ENCODE measurements around the gene SUCNR1. TPM values are rescaled to one million over a fixed set of nuclear protein-coding genes. Genes with fewer than 3 reads are reported as not detected.

Gene SUCNR1
- polyA plus RNA-seq, 1 experiment: not detected

DNA sequence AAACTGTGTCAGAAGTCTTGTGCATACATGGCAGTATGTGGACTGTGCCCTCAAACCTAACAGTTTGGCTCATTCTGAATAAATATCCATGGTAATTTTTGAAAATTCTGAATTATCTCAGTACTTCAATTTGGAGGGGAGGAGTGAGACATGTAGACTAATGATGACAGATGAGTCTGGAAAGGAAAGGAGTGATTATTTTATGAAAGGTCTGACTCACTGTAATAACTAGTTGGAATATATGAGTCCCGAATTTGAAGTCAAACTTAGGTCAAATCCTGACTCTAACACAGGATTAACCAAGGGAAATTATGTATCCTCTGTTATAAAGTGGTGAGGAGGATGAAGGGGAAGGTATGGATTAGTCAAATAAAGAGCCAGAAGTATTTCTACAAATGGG is 38.6 kb downstream of the SUCNR1 start:
- H3K27me3 ChIP-seq (ENCODE audit: control insufficient read depth, insufficient read depth, low read length): no peaks in the 10 kb centered on the region
- CTCF ChIA-PET: interaction anchor here (0.8 kb wide), 1 partner anchor 74 kb away, joined by 3 read pairs; no protein-coding TSS in a partner anchor
- TF ChIP-seq, protein P1, sequence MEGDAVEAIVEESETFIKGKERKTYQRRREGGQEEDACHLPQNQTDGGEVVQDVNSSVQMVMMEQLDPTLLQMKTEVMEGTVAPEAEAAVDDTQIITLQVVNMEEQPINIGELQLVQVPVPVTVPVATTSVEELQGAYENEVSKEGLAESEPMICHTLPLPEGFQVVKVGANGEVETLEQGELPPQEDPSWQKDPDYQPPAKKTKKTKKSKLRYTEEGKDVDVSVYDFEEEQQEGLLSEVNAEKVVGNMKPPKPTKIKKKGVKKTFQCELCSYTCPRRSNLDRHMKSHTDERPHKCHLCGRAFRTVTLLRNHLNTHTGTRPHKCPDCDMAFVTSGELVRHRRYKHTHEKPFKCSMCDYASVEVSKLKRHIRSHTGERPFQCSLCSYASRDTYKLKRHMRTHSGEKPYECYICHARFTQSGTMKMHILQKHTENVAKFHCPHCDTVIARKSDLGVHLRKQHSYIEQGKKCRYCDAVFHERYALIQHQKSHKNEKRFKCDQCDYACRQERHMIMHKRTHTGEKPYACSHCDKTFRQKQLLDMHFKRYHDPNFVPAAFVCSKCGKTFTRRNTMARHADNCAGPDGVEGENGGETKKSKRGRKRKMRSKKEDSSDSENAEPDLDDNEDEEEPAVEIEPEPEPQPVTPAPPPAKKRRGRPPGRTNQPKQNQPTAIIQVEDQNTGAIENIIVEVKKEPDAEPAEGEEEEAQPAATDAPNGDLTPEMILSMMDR (IDR thresholded peaks at IDR 0.05; ENCODE audit: low read depth, low read length): no peak
- H3K4me3 ChIP-seq (ENCODE audit: low read depth, low read length): no peak overlapping the region
- no peak for DNase-seq (ENCODE audit: low read depth, low spot score)
- H3K9me3 ChIP-seq (ENCODE audit: control insufficient read depth, insufficient read depth, low read length): no peaks in the 10 kb centered on the region
- POLR2A ChIA-PET: no interaction called here
- no peak overlapping the region for H3K27ac ChIP-seq (ENCODE audit: low read depth, low read length)

DNA sequence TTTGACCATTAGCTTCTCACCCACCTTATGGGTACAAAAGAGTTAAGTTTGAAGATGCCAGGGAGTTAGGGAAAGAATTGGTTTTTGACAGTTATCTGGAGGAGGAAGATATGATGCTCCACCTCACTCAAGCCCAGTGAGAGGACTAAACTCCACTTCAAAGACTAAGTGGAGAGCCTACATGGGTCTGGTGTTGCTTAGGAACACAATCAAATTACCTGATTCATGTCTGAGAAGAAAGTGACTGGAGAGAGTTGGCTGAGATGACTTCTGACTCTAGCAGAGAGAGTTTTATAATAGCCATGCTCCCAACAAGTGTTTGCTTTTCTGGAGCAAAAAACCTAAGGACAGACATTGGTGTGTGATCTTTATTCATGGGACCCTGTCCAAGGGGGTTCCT is 43.3 kb downstream of the SUCNR1 start:
- Histone ChIP-seq H3K27me3 (ENCODE audit: control insufficient read depth, insufficient read depth, low read length) (no peaks in the 10 kb centered on the region), H3K4me3 (ENCODE audit: low read depth, low read length) (no peak overlapping the region), H3K27ac (ENCODE audit: low read depth, low read length) (no peak overlapping the region), H3K9me3 (ENCODE audit: control insufficient read depth, insufficient read depth, low read length) (no peaks in the 10 kb centered on the region; the same call in 1 of the 2 replicates)
- DNase-seq (ENCODE audit: low read depth, low spot score): no peak
- POLR2A ChIA-PET: no interaction called here
- TF ChIP-seq, protein P1 (IDR thresholded peaks at IDR 0.05; ENCODE audit: low read depth, low read length): no peak
- CTCF ChIA-PET: interaction anchor here (1.2 to 2.7 kb wide), 6 partner anchors 12 to 749 kb away, joined by 4 to 11 read pairs (median 8); no protein-coding TSS in a partner anchor

DNA sequence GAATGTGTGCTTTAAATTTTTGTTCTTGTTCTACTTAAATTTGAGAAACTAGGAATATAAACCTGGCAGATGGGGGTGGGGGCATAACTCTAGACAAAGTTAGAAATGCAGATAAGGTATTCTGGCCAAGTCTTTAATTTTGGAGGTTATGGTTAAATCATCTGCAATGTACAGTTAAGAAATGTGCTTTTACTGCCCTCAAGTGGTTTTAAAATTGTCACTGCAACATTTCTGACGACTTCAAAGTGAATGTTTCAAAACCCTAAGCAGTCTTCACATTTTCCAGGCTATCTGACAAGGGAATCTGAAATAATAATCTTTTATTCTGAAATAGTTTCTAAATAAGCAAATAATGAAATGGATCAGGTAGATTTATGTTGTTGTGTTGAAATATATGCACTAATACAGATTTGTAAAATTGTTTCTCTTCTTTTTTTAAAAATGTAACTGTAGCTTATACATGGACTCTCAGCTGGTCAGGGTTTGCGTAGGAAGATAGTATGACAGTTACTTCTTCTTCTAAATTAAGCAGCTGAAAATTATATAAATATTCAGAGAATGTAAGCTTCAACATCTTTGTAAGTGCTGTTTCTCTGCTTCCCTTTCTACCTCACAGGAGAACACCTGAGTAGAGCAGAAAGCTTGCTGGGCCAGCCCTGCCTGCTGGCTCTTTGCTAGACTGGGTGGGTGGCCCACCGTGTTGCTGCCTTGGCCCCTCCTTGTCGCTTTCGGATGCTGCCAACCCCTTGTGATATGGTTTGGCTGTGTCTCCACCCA is 45.0 kb downstream of the SUCNR1 start:
- Histone ChIP-seq H3K27me3 (ENCODE audit: control insufficient read depth, insufficient read depth, low read length) (no peaks in the 10 kb centered on the region), H3K9me3 (ENCODE audit: control insufficient read depth, insufficient read depth, low read length) (no peaks in the 10 kb centered on the region; the same call in 1 of the 2 replicates), H3K27ac (ENCODE audit: low read depth, low read length) (no peak overlapping the region), H3K4me3 (ENCODE audit: low read depth, low read length) (no peak overlapping the region)
- POLR2A ChIA-PET: interaction anchor here (0.6 kb wide), 1 partner anchor 105 kb away, joined by 7 read pairs; no protein-coding TSS in a partner anchor
- TF ChIP-seq, protein P1 (IDR thresholded peaks at IDR 0.05; ENCODE audit: low read depth, low read length): peak; percentile 67
- peak; percentile 29 for DNase-seq (ENCODE audit: low read depth, low spot score)
- CTCF ChIA-PET: interaction anchor here (0.5 to 4.0 kb wide), 19 partner anchors 8 to 752 kb away, joined by 3 to 43 read pairs (median 4); no protein-coding TSS in a partner anchor

DNA sequence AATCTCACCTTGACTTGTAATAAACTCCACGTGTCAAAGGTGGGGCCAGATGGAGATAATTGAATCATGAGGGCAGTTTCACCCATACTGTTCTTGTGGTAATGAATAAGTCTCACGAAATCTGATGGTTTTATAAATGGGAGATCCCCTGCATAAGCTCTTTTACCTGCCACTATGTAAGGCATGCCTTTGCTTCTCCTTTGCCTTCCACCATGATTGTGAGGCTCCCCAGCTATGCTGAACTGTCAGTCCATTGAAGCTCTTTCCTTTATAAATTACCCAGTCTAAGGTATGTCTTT is 45.5 kb downstream of the SUCNR1 start:
- CTCF ChIA-PET: interaction anchor here (0.5 to 4.0 kb wide), 18 partner anchors 9 to 753 kb away, joined by 3 to 43 read pairs (median 4); no protein-coding TSS in a partner anchor
- no peaks in the 10 kb centered on the region for H3K27me3 ChIP-seq (ENCODE audit: control insufficient read depth, insufficient read depth, low read length)
- TF ChIP-seq, protein P1 (IDR thresholded peaks at IDR 0.05; ENCODE audit: low read depth, low read length): no peak
- H3K4me3 ChIP-seq (ENCODE audit: low read depth, low read length): no peak overlapping the region
- no peak overlapping the region for H3K27ac ChIP-seq (ENCODE audit: low read depth, low read length)
- no peaks in the 10 kb centered on the region; the same call in 1 of the 2 replicates for H3K9me3 ChIP-seq (ENCODE audit: control insufficient read depth, insufficient read depth, low read length)
- POLR2A ChIA-PET: interaction anchor here (0.6 kb wide), 1 partner anchor 105 kb away, joined by 7 read pairs; no protein-coding TSS in a partner anchor
- DNase-seq (ENCODE audit: low read depth, low spot score): no peak

DNA sequence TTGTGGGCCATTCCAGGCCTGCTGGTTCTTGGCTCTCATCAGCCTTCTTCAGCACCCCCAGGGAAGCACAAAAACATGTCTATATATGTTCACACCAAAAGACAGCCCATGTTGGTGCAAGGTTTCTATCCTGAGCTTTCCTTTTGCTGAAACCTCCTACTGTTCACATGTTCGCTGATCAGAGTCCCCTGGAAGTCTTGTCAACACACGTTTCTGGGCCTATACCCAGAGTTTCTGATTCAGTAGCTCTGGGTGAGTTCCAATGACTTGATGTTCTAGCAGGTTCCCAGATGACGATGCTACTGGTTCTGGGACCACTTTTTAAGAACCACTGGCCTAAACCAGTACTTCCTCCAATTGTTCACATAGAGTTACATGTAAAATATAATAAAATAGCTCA is 46.0 kb downstream of the SUCNR1 start:
- TF ChIP-seq, protein P1 (IDR thresholded peaks at IDR 0.05; ENCODE audit: low read depth, low read length): no peak
- CTCF ChIA-PET: interaction anchor here (0.7 to 4.0 kb wide), 12 partner anchors 12 to 628 kb away, joined by 3 to 43 read pairs (median 6); no protein-coding TSS in a partner anchor
- POLR2A ChIA-PET: no interaction called here
- Histone ChIP-seq H3K9me3 (ENCODE audit: control insufficient read depth, insufficient read depth, low read length) (no peaks in the 10 kb centered on the region; the same call in 1 of the 2 replicates), H3K27me3 (ENCODE audit: control insufficient read depth, insufficient read depth, low read length) (no peaks in the 10 kb centered on the region), H3K27ac (ENCODE audit: low read depth, low read length) (no peak overlapping the region), H3K4me3 (ENCODE audit: low read depth, low read length) (no peak overlapping the region)
- DNase-seq (ENCODE audit: low read depth, low spot score): no peak
